ENCODE results near the gene SLX4IP. TPM values are rescaled to one million over a fixed set of nuclear protein-coding genes. Genes with fewer than 3 reads are reported as not detected.

Gene SLX4IP
- total and polyA plus RNA-seq, 8 donors = 1.00 to 4.6 (median 2.6) TPM

DNA sequence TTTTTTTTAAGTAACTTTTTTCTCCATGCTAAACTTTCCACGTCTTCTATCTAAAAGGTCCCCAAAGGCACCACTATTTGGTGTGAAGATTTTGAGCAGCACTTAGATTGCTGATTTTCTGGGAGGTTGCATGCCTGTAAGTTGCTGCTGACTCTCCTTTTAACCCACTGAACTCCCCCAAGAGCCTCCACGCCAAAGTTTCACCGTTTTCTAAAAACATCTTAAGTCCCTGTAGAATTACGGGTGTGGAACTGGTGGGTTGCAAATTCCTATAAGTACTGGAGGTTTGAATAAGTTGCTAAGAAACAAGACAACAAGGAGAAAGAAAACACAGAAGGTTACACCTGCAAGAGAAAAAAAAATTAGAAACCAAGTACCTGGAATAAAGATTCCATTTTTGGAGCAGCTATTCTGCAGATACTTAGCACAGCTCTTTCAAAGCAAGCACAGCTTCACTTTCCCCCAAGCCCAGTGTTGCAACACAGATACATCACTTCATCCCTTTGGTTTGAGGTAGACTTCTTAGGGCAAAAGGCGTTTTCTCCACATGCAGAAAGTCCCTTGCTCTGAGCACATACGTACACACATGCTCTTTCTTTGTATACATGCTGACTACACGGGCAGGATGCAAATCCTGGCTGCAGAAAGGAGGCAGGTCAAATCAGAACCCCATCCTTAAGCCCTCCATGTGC lies 233.7 kb downstream of the SLX4IP start:
- DNase-seq = no peak
- intact Hi-C loops (cut with DNase I; ENCODE audit: low total_unique reads) = no loop called here
- TF ChIP-seq POLR2AphosphoS5 (IDR thresholded peaks at IDR 0.05) = no peak
- no peak for TF ChIP-seq POLR2A (IDR thresholded peaks at IDR 0.05)
- TF ChIP-seq EP300 (IDR thresholded peaks at IDR 0.05) = no peak
- no peak for TF ChIP-seq CTCF (IDR thresholded peaks at IDR 0.05)
- Histone ChIP-seq H3K36me3 (peaks cover 2 to 43% (median 33%) of the 10 kb centered on the region in 4 donors), H3K4me3 (peak overlapping the region in 2 of 4 donors; percentile 18 to 22), H3K27me3 (no peaks in the 10 kb centered on the region), H3K27ac (peak overlapping the region in 1 of 5 donors; percentile 16), H3K9me3 (no peaks in the 10 kb centered on the region), H3K4me1 (peaks cover 44 to 79% (median 72%) of the 10 kb centered on the region in 4 donors)
- WGBS, 5 donors = 73 to 86% (median 76%) methylated on average over 7 of the region's 7 CpGs

DNA sequence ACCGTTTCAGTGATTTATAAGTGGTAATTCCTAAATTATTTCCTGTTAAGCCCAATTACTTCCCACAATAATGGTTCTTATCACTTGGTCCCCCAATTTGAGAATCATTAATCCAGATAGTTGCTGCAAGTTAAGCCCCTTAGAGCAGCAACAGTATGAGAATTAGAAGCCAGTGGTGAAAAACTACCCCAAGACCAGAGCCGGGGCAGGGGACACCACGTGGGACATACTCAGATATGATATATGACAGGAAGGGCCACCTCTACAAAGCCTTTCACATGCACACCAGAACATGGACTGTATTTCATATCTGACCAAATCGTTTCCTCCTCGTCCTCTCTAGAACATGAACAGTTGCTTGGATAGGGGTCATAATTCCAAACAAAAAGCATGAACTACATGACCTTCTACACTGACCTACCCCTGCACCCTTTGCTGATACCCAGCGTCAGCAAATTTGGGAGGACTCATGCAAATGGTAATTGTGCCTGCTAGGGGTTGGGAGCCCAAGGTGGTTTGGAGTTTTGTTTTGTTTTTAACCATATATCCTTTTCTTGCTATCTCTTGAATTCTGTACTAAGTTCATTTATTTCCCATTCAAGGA lies 234.8 kb downstream of the SLX4IP start:
- no peak for DNase-seq
- peaks cover 35 to 70% (median 66%) of the 10 kb centered on the region in 4 donors for H3K4me1 ChIP-seq
- H3K27ac ChIP-seq = peak overlapping the region in 4 of 5 donors; percentile 95 to 99 (median 98)
- 20 to 42% (median 31%) methylated on average over 6 of the region's 6 CpGs for WGBS, 5 donors
- no peaks in the 10 kb centered on the region for H3K9me3 ChIP-seq
- TF ChIP-seq CTCF (IDR thresholded peaks at IDR 0.05) (no peak), POLR2AphosphoS5 (IDR thresholded peaks at IDR 0.05) (no peak)
- H3K27me3 ChIP-seq = no peaks in the 10 kb centered on the region
- peak overlapping the region; percentile 78 to 94 (median 88) for H3K4me3 ChIP-seq
- peaks cover 0 to 40% (median 28%) of the 10 kb centered on the region in 4 donors for H3K36me3 ChIP-seq
- intact Hi-C loops (cut with DNase I; ENCODE audit: low total_unique reads) = no loop called here

DNA sequence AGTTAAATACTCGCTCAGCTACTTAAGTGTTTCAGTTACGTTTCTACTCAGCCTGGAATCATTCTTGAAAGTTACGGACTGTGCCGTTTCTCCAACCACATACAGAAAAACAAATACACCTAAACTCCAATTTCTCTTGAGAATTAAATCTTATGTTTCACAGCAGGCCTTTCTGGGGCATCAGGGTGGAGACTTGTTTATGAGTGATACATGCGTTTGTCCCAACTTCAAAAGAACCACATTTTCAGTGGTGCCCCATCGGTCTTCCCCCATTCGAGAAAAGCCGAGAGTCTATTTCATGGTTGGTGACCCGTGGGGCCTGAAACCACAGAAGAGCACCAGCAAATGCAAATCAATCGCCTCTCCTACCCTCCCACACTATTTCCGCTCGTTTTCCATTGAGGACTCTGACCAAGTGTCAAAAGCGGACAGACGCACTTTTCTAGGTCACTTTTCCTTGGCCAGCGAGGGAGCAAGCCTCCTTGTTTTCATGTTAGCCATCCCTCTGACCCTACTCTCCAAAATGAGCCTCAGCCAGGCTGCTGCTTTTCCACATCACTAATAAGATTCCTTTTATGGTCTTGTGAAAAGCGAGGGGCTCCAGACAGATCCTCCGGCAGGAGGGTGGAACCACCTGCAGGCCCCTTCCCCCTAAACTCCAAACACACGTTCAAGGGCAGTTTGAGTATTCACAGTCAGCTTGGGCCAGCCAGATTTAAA lies 235.6 kb downstream of the SLX4IP start:
- intact Hi-C loops (cut with DNase I; ENCODE audit: low total_unique reads) = no loop called here
- TF ChIP-seq POLR2A (IDR thresholded peaks at IDR 0.05) (no peak), EP300 (IDR thresholded peaks at IDR 0.05) (no peak), CTCF (IDR thresholded peaks at IDR 0.05) (no peak), POLR2AphosphoS5 (IDR thresholded peaks at IDR 0.05) (no peak)
- H3K4me3 ChIP-seq = peak overlapping the region; percentile 78 to 94 (median 88)
- 14 to 32% (median 24%) methylated on average over 18 of the region's 18 CpGs for WGBS, 5 donors
- no peaks in the 10 kb centered on the region for H3K27me3 ChIP-seq
- no peaks in the 10 kb centered on the region for H3K9me3 ChIP-seq
- H3K4me1 ChIP-seq = peaks cover 35 to 70% (median 66%) of the 10 kb centered on the region in 4 donors
- DNase-seq = peak in 1 of 2 donors; percentile 50
- peak overlapping the region; percentile 65 to 99 (median 98) for H3K27ac ChIP-seq
- H3K36me3 ChIP-seq = peaks cover 0 to 34% (median 28%) of the 10 kb centered on the region in 4 donors

GRCh38 chr20:10671221-10671918 lies 236.3 kb downstream of the SLX4IP start:
- Histone ChIP-seq H3K4me3 (peak overlapping the region; percentile 78 to 94 (median 88)), H3K9me3 (no peaks in the 10 kb centered on the region), H3K36me3 (peaks cover 0 to 27% (median 24%) of the 10 kb centered on the region in 4 donors), H3K27ac (peak overlapping the region; percentile 95 to 100 (median 98)), H3K27me3 (no peaks in the 10 kb centered on the region), H3K4me1 (peaks cover 29 to 65% (median 60%) of the 10 kb centered on the region in 4 donors)
- intact Hi-C loops (cut with DNase I; ENCODE audit: low total_unique reads) = no loop called here
- TF ChIP-seq POLR2AphosphoS5 (IDR thresholded peaks at IDR 0.05) (peak; percentile 26 to 78 (median 77)), CTCF (IDR thresholded peaks at IDR 0.05) (peak in 4 of 7 experiments; percentile 23 to 53 (median 50)), EP300 (IDR thresholded peaks at IDR 0.05) (no peak)
- 2 to 8% (median 3%) methylated on average over 11 to 13 of the region's 13 CpGs for WGBS, 5 donors
- DNase-seq = peak; percentile 74 to 95
